Glutamatergic neuron (in vitro differentiated cells): ENCODE results near the gene RAMP1. TPM values are rescaled to one million over a fixed set of nuclear protein-coding genes. Genes with fewer than 3 reads are reported as not detected.
A peak's percentile ranks its signal among the peaks of the same experiment; 100 is the strongest.

Source experiments
- DNase-seq: peaks from one replicate; pipeline ENCODE4 v3.0.0; 2022
- H3K27ac Mint-ChIP-seq: one replicate; pipeline ENCODE4 v1.8.0; 2020; ENCODE audit warnings: mild to moderate bottlenecking, mixed read lengths, inconsistent platforms; ENCODE audit not compliant: unreplicated experiment
- H3K27me3 Mint-ChIP-seq: one replicate; pipeline ENCODE4 v1.8.0; 2020; ENCODE audit warnings: mild to moderate bottlenecking, moderate library complexity, mixed read lengths, inconsistent platforms; ENCODE audit not compliant: unreplicated experiment
- H3K36me3 Mint-ChIP-seq: one replicate; pipeline ENCODE4 v1.8.0; 2020; ENCODE audit warnings: mild to moderate bottlenecking, mixed read lengths, inconsistent platforms; ENCODE audit not compliant: unreplicated experiment
- H3K4me1 Mint-ChIP-seq: one replicate; pipeline ENCODE4 v1.8.0; 2020; ENCODE audit warnings: mild to moderate bottlenecking, low read depth, mixed read lengths, inconsistent platforms; ENCODE audit not compliant: unreplicated experiment
- H3K4me3 Mint-ChIP-seq: one replicate; pipeline ENCODE4 v1.8.0; 2020; ENCODE audit warnings: mild to moderate bottlenecking, mixed read lengths, inconsistent platforms; ENCODE audit not compliant: unreplicated experiment
- H3K9me3 Mint-ChIP-seq: one replicate; pipeline ENCODE4 v1.8.0; 2020; ENCODE audit warnings: mild to moderate bottlenecking, moderate library complexity, mixed read lengths, inconsistent platforms; ENCODE audit not compliant: unreplicated experiment
- CTCF ChIP-seq: fragments of 200-600 bp; sonication (generic); IDR thresholded peaks from one replicate; pipeline ENCODE4 v1.5.0; 2021; ENCODE audit not compliant: partially characterized antibody, unreplicated experiment
- total RNA-seq: library from RNA; stranded (reverse); fragmentation: NEBNext Ultra II Directional; extraction: Animal tissue kit (Norgen Biotek cat#: 25700); gene quantifications from one replicate; pipeline ENCODE4 v1.2.1, GENCODE V29; 2021; ENCODE audit not compliant: unreplicated experiment

The RAMP1 gene
- total RNA-seq, 1 donor from 2014 or later: 7.6 TPM

- DNase-seq: no peak
- H3K4me1 Mint-ChIP-seq: peaks cover 8% of the 10 kb centered on the region
- H3K27me3 Mint-ChIP-seq: peaks cover 4% of the 10 kb centered on the region
- H3K9me3 Mint-ChIP-seq: no peaks in the 10 kb centered on the region
- no peak overlapping the region for H3K4me3 Mint-ChIP-seq
- H3K27ac Mint-ChIP-seq: peak overlapping the region; percentile 50
- H3K36me3 Mint-ChIP-seq: peaks cover 4% of the 10 kb centered on the region
- no peak for TF ChIP-seq CTCF
These were observed 61.2 kb downstream of the RAMP1 start for GRCh38 chr2:237920673-237921072.

- H3K27ac Mint-ChIP-seq: peak overlapping the region; percentile 38
- TF ChIP-seq CTCF: no peak
- H3K9me3 Mint-ChIP-seq: no peaks in the 10 kb centered on the region
- H3K4me3 Mint-ChIP-seq: no peak overlapping the region
- peaks cover 4% of the 10 kb centered on the region for H3K27me3 Mint-ChIP-seq
- H3K36me3 Mint-ChIP-seq: peaks cover 4% of the 10 kb centered on the region
- H3K4me1 Mint-ChIP-seq: peaks cover 4% of the 10 kb centered on the region
- DNase-seq: no peak
These were observed 62.6 kb downstream of the RAMP1 start for GRCh38 chr2:237921967-237922492.

GRCh38 chr2:237922641-237923361, 63.4 kb downstream of the RAMP1 start:
- Mint-ChIP-seq H3K4me3 (no peak overlapping the region), H3K27me3 (peaks cover 5% of the 10 kb centered on the region), H3K9me3 (peaks cover 1% of the 10 kb centered on the region), H3K36me3 (peaks cover 4% of the 10 kb centered on the region), H3K27ac (no peak overlapping the region), H3K4me1 (peaks cover 2% of the 10 kb centered on the region)
- no peak for TF ChIP-seq CTCF
- no peak for DNase-seq

GRCh38 chr2:237923481-237924163, 64.2 kb downstream of the RAMP1 start:
- DNase-seq: peak; percentile 90
- peaks cover 1% of the 10 kb centered on the region for H3K9me3 Mint-ChIP-seq
- peak; percentile 98 for TF ChIP-seq CTCF

DNA sequence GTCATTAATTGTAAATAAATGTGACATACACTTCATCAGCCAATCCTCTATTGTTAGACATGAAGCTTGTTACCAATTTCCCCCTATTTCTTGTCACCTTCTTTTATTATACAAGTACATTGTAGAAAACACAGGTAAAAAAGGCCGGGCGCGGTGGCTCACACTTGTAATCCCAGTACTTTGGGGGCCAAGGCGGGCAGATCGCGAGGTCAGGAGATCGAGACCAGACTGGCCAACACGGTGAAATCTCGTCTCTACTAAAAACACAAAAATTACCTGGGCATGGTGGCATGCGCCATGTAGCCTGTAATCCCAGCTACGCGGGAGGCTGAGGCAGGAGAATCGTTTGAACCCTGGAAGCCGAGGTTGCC, 64.7 kb downstream of the RAMP1 start:
- Mint-ChIP-seq H3K4me1 (peaks cover 2% of the 10 kb centered on the region), H3K9me3 (peaks cover 1% of the 10 kb centered on the region), H3K4me3 (no peak overlapping the region), H3K27me3 (peaks cover 8% of the 10 kb centered on the region), H3K27ac (no peak overlapping the region), H3K36me3 (peaks cover 8% of the 10 kb centered on the region)
- DNase-seq: no peak
- TF ChIP-seq CTCF: no peak

More at GRCh38 chr2:237923481-237924163, 64.2 kb downstream of the RAMP1 start:
- Mint-ChIP-seq H3K4me3 (peak overlapping the region; percentile 55), H3K4me1 (peaks cover 2% of the 10 kb centered on the region), H3K27ac (no peak overlapping the region), H3K27me3 (peaks cover 8% of the 10 kb centered on the region), H3K36me3 (peaks cover 6% of the 10 kb centered on the region)
